HG03442 (cell line): ENCODE data around the gene SYCP3.
A peak's percentile ranks its signal among the peaks of the same experiment; 100 is the strongest.
"Not testable (repeated sequence)": the region's sequence is repeated elsewhere in the genome, so short reads cannot be mapped to it uniquely, and the experiment has no call there.

Experiments
- ATAC-seq: cut with Tn5 transposase; IDR thresholded peaks from one replicate; pipeline ENCODE4 v1.9.1; 2021; ENCODE audit warnings: mild to moderate bottlenecking, moderate library complexity; ENCODE audit not compliant: unreplicated experiment

SYCP3 gene

DNA sequence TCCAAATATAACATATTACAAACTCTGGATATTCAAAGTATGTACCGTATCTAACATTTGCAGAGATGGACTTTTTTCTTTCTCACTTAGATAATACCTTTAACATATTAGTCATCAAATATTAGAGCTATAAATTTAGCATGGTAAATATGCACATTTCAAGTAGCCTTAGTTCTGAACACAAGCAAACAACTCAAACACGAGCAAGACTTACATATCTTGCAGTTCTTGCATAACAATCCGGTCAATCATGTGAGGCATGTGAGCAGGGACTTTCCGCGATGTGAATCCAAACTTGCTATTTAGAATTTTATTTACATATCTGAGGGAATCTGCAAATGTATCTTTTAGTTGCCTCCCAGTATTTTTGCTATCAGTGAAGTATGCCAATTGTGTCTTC, 22.1 kb upstream of the SYCP3 start:
- no peak for ATAC-seq

DNA sequence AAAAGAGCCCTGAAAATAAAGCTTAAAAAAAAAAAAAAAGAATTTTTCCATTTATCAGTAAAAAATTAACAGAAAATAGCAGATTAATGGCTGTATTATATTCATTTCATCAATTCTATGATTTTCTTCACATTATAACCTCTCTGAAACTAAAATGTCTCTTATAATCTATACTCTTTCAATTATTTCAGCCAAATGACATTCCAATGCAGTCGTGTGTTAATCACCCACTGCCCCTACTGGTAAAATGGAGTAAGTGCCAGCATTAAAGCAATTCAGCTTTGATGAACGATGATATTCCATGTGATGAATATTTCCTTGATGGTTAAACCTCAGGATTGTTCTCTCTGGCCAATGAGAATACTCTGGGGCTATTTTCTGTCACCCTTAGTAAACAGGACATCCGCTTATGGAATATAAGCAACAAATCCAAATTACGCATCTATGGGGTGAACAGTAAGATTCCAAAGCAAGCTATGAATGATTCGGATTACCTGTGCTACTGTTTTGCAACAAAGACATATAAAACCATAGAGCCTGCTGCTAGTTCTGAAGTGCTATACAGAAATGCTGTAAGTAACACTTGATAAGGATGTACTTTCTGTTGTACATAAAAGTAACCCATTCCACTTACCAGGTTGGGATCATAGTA, 20.3 kb upstream of the SYCP3 start:
- no peak for ATAC-seq

DNA sequence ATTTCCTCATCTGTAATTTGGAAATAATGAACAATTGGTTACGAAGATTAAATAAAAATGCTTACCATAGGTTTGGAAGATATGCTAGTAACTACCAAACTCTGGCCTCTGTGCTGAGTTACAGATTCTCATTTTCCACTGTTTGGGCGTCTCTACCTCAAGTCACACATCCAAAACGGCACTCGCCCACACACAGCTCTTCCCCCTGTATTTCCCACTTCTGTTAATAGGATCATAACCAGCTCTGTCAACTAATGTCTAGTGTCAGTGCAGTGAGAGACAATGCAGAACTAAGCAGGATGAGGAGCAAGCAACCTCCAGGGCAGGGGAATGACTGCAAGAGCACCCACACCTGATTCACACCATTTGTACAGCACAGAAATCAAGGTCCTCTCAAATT, 10.9 kb upstream of the SYCP3 start:
- no peak for ATAC-seq

DNA sequence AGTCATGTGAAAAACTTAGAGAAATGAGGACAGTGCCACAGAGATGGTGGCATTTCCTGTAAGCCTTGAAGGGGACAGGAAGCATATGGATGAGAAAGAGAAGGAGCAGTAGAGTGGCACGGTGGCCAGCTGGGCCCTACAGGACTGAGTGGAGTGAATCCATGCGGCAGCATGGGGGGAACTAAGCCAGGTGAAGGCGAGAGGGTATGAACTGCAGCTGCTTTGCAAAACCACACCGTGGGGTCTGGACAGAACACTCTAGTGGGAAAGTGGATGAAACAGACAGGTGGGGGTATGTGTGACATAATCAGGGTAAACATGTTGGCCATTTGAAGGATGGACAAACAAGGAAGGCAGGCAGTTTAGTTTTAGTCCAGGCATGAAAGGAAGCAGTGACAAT, 10.4 kb upstream of the SYCP3 start:
- ATAC-seq = no peak

DNA sequence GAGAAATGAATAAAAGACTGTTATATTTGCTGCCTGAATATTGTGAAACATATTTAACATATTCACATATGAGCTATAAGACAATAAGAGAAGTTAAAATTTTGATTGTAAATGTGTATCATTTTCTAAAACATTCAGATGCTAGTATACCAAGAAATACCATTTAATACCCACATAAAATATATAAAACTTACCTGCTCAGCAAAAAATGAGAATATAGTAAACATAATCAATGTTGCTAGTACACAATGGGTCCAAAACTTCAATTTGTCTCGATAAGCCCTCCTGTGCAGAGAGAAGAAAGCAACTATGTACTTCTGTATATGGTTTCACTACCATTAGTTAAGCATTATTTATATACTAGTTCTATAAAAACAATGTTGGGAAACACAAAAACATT, 9.6 kb upstream of the SYCP3 start:
- ATAC-seq = no peak

DNA sequence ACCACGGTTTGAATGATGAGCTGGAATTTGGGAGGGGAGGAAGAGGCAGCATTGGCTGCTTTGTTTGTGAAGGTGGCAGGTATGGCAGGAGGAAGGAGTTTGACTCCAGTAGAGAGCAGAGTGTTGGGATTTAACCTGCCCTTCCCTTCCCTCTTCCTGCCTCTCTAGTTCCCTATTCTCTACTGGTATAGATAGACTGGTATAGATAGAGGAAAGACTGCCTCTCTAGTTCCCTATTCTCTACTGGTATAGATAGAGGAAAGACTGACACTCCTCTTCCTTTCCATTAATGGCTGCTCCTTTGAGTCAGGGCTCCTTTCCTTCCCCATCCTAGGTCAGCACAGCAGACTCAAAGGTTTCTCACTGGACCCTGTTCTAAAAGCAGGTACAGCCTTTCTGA, 8.4 kb upstream of the SYCP3 start:
- ATAC-seq = no peak

DNA sequence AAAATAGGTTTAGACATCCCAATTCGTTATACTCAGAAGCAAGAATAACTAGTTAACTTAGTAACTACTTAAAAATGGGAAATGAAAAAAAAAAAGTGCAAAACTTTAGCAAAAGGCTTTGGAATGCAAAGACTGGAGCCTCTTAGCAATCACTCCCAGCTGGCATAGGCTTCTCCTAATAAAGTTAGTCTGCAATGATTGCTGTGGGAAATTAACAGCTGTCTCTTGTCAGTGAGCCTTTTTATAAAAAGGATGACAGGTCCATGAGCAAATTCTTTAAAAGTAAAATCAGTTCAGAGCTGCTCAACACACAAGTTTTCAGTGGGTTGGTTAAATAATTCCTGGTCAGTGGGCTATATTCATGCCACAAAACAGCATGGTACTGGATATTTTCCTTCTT, 7.4 kb upstream of the SYCP3 start:
- ATAC-seq = no peak

DNA sequence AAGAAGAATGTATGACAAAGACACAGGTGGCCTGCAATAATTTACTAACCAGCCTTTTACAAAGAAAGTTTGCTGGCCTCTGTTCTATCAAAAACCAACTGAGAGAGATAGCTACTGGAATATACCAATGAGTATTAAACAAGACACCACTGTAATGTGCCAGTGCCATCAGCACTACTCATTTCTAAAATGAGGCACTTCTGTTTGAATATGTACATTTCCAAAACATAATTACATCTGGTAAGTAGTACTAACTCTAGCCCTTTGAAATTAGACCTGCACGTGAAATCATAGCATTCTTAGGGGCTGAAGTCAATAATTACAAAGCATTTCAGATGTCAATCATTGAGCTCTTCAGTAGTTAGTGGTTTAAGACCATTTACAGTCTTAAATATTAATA, 6.9 kb upstream of the SYCP3 start:
- ATAC-seq = no peak

DNA sequence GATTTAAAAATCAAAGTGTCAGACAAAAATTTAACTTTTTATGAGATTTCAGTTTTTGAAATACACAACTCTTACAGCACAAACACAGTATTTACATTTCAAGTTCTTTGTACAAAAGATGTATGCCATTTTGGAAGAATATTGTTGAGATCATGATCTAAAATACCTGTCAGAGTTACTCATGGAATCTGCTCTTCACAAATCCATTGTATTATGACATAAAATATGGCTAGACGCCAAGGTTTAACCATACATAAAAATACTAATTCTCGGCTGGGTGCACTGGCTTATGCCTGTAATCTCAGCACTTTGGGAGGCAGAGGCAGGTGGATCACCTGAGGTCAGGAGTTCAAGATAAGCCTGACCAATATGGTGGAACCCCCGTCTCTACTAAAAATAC, 6.2 kb upstream of the SYCP3 start:
- no peak for ATAC-seq

DNA sequence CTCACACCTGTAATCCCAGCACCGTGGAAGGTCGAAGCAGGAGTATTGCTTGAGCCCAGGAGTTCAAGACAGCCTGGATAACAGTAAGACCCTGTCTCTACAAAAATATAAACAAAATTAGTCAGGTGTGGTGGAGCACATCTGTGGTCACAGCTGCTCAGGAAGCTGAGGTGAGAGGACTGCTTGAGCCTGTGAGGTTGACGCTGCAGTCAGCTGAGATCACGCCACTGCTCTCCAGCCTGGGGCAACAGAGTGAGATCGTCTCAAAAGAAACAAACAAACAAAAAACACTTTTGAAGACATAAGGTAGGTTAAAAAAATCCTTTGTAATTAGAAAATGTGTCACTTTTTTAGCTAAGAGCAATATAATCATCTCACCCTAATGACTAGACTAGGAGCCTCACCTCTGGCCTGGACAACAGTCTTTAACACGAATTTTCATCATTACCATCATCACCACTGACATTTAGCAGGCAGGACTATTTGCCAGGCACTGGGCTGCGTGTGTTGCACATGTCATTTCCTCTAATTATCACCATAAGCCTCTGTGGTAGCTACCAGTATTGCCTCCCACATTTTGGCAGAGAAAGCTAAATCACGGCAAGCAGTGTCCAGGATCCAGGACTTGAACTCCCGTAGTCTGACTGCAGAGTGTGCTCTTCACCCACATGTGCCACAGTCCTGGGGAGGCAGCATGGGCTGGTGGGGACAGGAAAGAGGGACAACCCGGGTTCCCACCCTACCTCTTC, 4.6 kb upstream of the SYCP3 start:
- peak; percentile 93 for ATAC-seq

DNA sequence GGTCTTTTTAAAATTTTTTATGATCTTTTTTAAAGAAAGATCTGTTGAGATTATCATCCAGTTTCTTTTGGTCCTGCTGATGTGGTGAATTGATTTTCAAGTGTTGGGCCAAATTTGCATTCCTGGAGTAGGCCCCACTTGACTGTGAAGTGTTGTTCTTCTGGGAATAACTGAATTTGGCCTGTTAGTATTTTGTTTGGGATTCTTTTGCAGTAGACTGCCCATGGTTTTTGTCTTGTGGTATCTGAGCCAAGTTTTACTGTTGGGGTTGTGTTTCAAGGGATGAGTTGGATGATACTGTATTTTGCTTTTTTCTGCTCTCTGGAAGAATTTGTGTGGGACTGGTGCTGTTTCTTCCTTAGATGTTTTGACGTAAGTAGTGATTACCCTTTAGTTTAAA, 4.0 kb upstream of the SYCP3 start:
- ATAC-seq = no peak

DNA sequence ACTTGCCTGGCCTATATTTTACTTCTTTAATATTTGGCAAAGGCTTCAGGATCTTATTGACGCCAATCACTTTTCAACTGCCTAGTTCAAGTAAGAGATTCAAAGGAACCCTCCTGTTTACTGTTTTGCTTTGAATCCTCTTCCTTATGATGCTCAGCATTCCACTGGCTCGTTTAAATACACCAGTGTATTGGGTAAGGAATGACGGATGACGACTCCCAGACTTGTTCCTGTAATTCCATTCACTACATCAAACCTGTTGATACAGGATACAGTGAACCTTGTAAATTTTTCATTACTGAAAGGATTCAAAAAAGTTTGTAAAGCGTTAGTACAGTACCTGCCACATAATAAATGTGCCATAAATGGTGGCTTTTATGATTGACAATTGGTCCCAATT, 1.7 kb upstream of the SYCP3 start:
- ATAC-seq = no peak

DNA sequence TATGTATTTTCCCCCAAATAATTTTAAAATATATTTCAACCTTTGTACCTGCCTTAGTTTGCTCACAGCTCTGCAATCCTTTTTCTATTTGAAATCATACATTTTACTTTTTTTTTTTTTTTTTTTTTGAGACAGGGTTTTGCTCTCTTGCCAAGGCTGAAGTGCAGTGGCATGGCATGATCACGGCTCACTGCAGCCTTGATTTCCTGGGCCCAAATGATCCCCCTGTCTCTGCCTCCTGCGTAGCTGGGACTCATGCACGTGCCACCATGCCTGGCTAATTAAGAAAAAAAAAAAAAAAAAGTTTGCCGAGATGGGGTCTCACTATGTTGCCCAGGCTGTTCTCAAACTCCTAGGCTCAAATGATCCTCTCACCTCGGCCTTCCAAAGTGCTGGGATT, 1.3 kb upstream of the SYCP3 start:
- no peak for ATAC-seq

DNA sequence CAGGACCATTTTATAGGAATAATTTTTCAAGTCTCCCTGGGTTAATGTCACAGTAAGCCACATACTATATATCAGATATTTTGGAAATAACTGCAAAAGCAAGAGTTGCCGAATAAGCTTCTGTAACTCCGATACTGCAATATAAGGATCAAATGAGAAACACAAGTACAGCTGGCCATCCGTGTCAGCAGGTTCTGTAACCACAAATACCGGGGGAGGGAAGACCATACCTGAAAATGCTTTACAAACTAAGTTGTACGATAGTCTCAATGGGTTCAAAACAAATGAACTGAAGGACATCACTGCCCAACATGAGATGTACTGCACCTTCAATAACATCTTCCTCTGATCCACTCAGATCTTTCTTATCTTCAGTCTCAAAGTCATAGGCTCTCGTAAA, 1.8 kb downstream of the SYCP3 start:
- ATAC-seq = no peak

DNA sequence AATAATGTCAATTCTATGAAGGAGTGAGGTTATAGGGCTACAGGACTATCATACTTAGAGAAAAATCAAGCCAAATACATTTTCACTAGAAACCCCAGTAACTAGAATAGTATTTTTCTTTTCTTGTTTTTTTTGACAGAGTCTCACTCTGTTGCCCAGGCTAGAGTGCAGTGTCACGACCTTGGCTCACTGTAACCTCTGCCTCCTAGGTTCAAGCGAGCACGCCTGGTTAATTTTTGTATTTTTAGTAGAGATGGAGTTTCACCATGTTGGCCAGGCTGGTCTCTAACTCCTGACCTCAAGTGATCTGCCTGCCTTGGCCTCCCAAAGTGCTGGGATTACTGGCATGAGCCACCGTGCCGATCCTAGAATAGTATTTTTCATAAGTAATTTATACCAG, 4.8 kb downstream of the SYCP3 start:
- ATAC-seq = not testable (repeated sequence)

DNA sequence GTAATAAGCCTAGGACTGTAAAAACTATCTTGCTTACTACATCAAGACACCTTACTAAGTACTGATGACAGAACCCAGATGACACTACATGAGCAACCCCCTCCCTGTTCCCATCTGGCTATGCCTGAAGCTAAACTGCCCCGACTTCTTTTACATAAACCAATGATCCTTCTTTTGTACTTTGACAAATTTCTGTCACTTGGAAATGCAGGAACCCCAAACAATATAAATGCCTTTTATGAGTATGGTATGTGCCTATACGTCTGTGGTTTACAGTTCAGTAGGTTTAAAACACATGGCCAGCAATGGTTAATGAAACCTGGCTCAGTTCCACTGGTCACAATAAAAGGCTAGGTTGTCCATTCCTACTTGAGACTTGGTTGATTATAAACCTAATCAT, 6.1 kb downstream of the SYCP3 start:
- no peak for ATAC-seq

DNA sequence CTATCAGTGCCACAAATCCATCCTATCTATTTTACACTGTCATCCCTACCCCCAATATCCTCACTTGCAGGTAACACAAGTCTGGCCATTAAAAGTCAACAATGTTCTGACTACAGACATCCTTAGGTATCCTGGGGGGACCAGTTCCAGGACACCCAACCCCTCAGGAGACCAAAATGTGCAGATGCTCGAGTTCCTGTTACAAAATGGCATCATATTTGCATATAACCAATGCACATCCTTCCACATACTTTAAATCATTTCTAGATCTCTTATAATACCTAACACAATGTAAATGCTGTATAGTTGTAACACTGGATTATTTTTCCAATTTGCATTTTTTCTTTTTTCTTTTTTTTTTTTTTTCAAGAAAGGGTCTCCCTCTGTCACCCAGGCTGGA, 6.9 kb downstream of the SYCP3 start:
- no peak for ATAC-seq

DNA sequence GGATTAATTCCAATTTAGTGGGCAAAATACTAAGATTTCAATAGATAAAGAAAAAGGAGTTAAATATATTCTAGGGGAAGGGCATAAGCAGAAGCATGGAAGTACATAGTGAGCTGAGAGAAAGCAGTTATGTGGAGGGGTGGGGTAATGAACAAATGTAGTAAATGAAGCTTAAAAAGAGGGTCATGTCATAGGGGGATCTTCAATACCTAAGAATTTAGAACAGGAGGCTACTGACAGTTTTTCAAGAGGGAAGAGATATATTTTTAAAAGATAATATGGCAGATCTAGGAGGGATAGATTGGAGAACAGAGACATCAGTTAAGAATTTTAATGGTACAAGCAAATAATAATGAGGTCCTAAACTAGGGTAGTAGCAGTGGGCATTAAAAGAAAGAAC, 9.4 kb downstream of the SYCP3 start:
- no peak for ATAC-seq

DNA sequence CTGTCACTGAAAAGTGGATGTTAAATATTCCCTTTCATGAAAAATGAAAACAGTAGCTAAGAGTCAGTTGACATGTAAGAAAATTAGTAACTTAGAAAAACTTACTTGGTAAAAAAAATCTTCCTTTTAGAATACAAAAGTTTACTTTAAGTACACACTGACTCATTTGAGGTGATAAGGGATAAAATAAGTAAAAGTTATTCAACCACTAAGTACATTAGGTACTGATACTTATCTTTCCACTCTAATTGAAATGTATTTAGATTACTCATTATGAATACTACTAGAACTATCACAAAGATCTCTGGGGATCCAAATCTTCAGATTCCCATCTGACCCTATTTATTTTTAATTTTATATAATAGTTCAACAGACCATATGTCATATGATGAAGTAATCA, 12.2 kb downstream of the SYCP3 start:
- no peak for ATAC-seq

DNA sequence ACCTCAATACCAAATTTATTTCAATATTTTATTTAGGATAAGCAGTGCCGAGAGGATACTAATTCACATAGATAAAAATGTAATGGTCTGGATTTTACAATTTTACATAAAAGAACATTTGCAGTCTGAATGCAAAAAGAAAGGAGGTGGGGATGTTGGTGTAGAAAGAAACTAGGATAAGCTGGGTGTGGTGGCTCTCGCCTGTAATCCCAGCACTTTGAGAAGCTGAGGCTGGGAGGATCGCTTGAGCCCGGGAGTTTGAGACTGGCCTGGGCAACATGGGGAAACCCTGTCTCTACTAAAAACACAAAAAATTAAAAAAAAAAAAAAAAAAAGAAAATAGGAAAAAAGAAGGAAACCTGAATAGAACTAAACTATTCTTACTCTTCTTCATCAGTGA, 16.9 kb downstream of the SYCP3 start:
- no peak for ATAC-seq

DNA sequence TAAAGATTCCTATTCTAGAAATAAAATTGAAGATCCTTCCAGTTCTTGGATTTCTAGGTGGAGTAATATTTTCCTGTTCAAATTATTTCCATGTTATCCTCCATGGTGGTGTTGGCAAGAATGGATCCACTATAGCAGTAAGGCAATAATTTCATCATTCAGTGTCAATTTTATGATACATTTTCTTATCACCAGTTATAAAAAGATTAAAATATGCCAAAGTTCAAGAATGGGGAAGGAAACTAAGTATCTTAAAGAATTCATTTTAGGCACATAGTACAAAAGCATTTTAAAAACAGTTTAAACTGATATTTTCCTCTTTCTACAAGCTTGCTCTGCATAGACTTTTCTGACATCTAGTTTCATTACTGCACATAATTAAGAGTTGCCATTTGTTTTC, 19.1 kb downstream of the SYCP3 start:
- no peak for ATAC-seq

DNA sequence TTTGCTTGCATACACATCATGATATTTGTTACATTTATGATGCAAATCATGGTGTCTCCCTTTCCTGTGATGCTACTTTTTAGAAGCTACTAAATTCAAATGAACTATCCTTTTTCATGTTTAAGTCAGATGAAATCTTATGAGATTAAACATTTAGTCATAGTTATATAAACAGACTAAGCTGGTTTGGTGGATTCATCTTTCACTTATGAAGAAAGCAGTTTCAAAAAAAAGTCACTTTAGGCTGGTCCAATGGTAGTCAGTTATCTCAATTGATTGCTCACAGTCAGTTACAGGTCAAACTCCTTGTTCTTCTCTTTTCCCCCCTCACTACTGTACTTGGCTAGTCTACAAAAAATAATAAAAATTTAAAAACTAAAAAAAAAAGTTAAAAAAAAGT, 19.7 kb downstream of the SYCP3 start:
- ATAC-seq = no peak

DNA sequence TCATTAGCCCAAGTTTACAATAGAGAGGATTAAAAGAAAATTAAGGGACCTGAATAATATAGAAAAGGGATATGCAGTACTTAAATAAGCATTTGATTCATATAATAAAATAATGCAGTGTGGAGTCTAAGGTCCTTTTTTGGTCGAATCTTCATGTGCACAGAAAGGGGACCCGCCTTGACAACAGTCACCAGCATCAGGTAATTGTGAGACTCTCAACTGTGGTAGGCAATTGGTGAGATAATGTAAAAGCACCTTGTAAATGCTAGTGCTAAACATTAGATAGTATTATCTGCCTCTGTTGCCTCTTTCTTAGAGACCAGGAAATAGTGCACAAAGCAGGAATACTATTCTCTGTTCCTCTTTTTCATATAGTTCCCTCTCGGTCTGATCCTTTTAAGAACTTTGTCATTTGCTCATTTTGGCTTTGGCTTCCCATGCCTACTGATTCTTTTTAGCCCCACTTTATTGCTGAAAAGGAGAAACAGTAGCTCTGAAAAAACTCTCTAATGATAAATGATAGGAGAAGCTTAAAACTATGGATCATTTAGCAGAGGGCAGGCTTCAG, 24.3 kb downstream of the SYCP3 start:
- no peak for ATAC-seq
